Tibial nerve (tissue), 4 donors: ENCODE data around the gene SLC4A9. TPM values are rescaled to one million over a fixed set of nuclear protein-coding genes. Genes with fewer than 3 reads are reported as not detected.

Source experiments
- DNase-seq, 2 donors: peaks; one replicate each; pipeline ENCODE4 v3.0.0-alpha.2; 2019; ENCODE audit warnings: low spot score in 2 of 2
- H3K27ac ChIP-seq, 4 donors: fragments of 200-600 bp; sonication (generic) in 3 of 4; one replicate each; pipeline ENCODE4 v1.5.1; 2017 to 2019; ENCODE audit warnings: mild to moderate bottlenecking in 1 of 4
- H3K27me3 ChIP-seq, 2 donors: fragments of 200-600 bp; sonication (generic) in 1 of 2; one replicate each; pipeline versions ENCODE4 v1.5.1 to v1.6.0; 2017 to 2019
- H3K36me3 ChIP-seq, 3 donors: fragments of 200-600 bp; sonication (generic); one replicate each; pipeline ENCODE4 v1.5.1; 2018 to 2019
- H3K4me1 ChIP-seq, 4 donors: fragments of 200-600 bp; sonication (generic) in 3 of 4; one replicate each; pipeline ENCODE4 v1.5.1; 2017 to 2019
- H3K4me3 ChIP-seq, 4 donors: fragments of 200-600 bp; sonication (generic) in 3 of 4; one replicate each; pipeline ENCODE4 v1.5.1; 2017 to 2019; ENCODE audit warnings: mild to moderate bottlenecking in 1 of 4, moderate library complexity in 1 of 4
- H3K9me3 ChIP-seq, 4 donors: fragments of 200-600 bp; sonication (generic) in 3 of 4; one replicate each; pipeline ENCODE4 v1.5.1; 2017 to 2019
- CTCF ChIP-seq, 5 experiments: fragments of 200-600 bp in 3 of 5; fragments of 450-650 bp in 2 of 5; sonication (generic) in 3 of 5; IDR thresholded peaks; one replicate each; pipeline ENCODE4 v1.5.1; 2016 to 2019; ENCODE audit warnings: antibody characterized with exemption in 5 of 5, mild to moderate bottlenecking in 3 of 5, moderate library complexity in 2 of 5
- EP300 ChIP-seq, 2 donors: sonication (generic); formaldehyde crosslinking; IDR thresholded peaks; one replicate each; pipeline ENCODE4 v1.6.1; 2017; ENCODE audit warnings: antibody characterized with exemption in 2 of 2, mild to moderate bottlenecking in 1 of 2
- POLR2A ChIP-seq, 2 donors: fragments of 450-650 bp; IDR thresholded peaks; one replicate each; pipeline ENCODE4 v1.6.1; 2017; ENCODE audit warnings: antibody characterized with exemption in 2 of 2, mild to moderate bottlenecking in 2 of 2, moderate library complexity in 2 of 2
- WGBS, 2 donors: methylation state at CpG; one replicate each; pipeline ENCODE4 v1.1.5; 2018; 5-methylcytosine and 5-hydroxymethylcytosine counted together
- total RNA-seq, 4 donors: library from RNA; depleted of rRNA; stranded (reverse); fragments of >200 nt; gene quantifications; one replicate each; pipeline ENCODE4 v1.1.0, GENCODE V29; 2016

The SLC4A9 gene
- total RNA-seq, 4 donors from 2014 or later: not detected

GRCh38 chr5:140381351-140381750, 21.4 kb downstream of the SLC4A9 start:
- no peak for TF ChIP-seq CTCF (IDR thresholded peaks at IDR 0.05)
- no peak for TF ChIP-seq POLR2A (IDR thresholded peaks at IDR 0.05)
- no peak for TF ChIP-seq EP300 (IDR thresholded peaks at IDR 0.05)
- no peaks in the 10 kb centered on the region for H3K4me1 ChIP-seq
- no peak for DNase-seq
- H3K27ac ChIP-seq: no peak overlapping the region
- no peaks in the 10 kb centered on the region for H3K9me3 ChIP-seq
- no peaks in the 10 kb centered on the region for H3K27me3 ChIP-seq
- no peaks in the 10 kb centered on the region for H3K36me3 ChIP-seq
- WGBS, 2 donors: 81 to 94% methylated on average over 4 of the region's 4 CpGs
- H3K4me3 ChIP-seq: no peak overlapping the region

- DNase-seq: no peak
- no peak overlapping the region for H3K4me3 ChIP-seq
- H3K27ac ChIP-seq: no peak overlapping the region
- no peaks in the 10 kb centered on the region for H3K9me3 ChIP-seq
- H3K36me3 ChIP-seq: no peaks in the 10 kb centered on the region
- TF ChIP-seq POLR2A (IDR thresholded peaks at IDR 0.05) (no peak), CTCF (IDR thresholded peaks at IDR 0.05) (no peak), EP300 (IDR thresholded peaks at IDR 0.05) (no peak)
- H3K27me3 ChIP-seq: no peaks in the 10 kb centered on the region
- WGBS, 2 donors: 89 to 96% methylated on average over 1 of the region's 1 CpG
- H3K4me1 ChIP-seq: no peaks in the 10 kb centered on the region
Measured at GRCh38 chr5:140381972-140382371, 22.0 kb downstream of the SLC4A9 start.

GRCh38 chr5:140382866-140383265, 22.9 kb downstream of the SLC4A9 start:
- TF ChIP-seq CTCF (IDR thresholded peaks at IDR 0.05): no peak
- Histone ChIP-seq H3K9me3 (no peaks in the 10 kb centered on the region), H3K27ac (no peak overlapping the region), H3K36me3 (no peaks in the 10 kb centered on the region), H3K4me1 (no peaks in the 10 kb centered on the region), H3K4me3 (no peak overlapping the region), H3K27me3 (no peaks in the 10 kb centered on the region)
- DNase-seq: no peak

- DNase-seq: no peak
- Histone ChIP-seq H3K27ac (no peak overlapping the region), H3K4me1 (no peaks in the 10 kb centered on the region), H3K27me3 (no peaks in the 10 kb centered on the region), H3K4me3 (no peak overlapping the region), H3K9me3 (no peaks in the 10 kb centered on the region), H3K36me3 (no peaks in the 10 kb centered on the region)
- 52 to 56% methylated on average over 2 of the region's 2 CpGs for WGBS, 2 donors
- TF ChIP-seq EP300 (IDR thresholded peaks at IDR 0.05): no peak
- no peak for TF ChIP-seq CTCF (IDR thresholded peaks at IDR 0.05)
- TF ChIP-seq POLR2A (IDR thresholded peaks at IDR 0.05): no peak
Measured at GRCh38 chr5:140383300-140383699, 23.3 kb downstream of the SLC4A9 start.

GRCh38 chr5:140388052-140388451, 28.1 kb downstream of the SLC4A9 start:
- WGBS, 2 donors: 91 to 96% methylated on average over 2 of the region's 2 CpGs

More at GRCh38 chr5:140388052-140388451, 28.1 kb downstream of the SLC4A9 start:
- Histone ChIP-seq H3K27ac (no peak overlapping the region), H3K9me3 (no peaks in the 10 kb centered on the region), H3K4me1 (no peaks in the 10 kb centered on the region), H3K36me3 (peaks cover 0 to 6% (median 0%) of the 10 kb centered on the region in 3 donors), H3K27me3 (no peaks in the 10 kb centered on the region), H3K4me3 (no peak overlapping the region)
- TF ChIP-seq POLR2A (IDR thresholded peaks at IDR 0.05) (no peak), CTCF (IDR thresholded peaks at IDR 0.05) (no peak), EP300 (IDR thresholded peaks at IDR 0.05) (no peak)
- DNase-seq: no peak
